ENCODE results near the gene MSH3.
"Not testable (repeated sequence)": the region's sequence is repeated elsewhere in the genome, so short reads cannot be mapped to it uniquely, and the experiment has no call there.

Gene MSH3

DNA sequence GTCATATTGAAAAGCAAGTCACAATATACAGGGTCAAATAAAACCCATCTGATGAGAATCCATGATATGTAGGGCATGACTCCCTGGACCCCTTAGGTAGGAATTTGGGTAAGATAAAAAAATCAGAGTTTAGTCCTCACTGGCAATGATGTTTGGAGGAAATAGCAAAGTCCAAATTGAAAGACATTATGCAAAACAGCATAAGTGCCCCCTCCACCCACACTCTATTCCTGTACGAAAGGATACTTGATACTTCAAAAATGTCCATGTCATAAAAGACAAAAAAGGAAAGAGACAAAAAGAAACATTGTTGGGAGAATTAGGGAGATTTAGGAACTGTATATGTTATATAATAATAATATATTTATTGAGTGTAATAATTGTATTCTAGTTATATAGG, 209.7 kb downstream of the MSH3 start:
- no peak for DNase-seq

DNA sequence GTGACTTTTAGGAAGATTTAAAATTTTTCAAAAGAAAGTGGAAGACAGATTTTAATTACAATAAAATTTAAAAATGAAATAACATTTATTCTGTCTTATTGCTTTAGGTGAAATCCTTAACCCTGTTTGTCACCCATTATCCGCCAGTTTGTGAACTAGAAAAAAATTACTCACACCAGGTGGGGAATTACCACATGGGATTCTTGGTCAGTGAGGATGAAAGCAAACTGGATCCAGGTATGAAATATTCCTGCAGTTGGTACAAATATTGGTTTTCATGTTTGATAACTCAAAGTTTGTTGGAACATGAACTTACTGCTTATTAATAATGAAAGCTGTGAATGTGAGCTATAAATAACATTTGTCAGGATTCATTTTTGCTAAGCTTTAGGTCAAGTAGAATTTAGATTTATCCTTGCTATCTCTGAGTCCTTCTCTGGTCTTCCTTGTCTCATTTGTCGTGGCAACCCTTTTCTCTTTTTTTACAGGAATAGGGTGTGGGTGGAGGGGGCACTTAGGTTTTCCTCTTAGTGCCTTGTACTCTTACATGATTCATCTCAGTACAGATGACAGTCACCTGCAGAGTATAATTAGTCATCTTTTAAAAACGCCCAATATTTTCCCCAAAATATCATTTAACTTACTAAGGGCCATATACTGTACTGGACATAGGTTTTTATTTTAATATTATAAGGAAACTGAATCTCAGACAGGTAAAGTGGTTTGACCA, 210.4 kb downstream of the MSH3 start:
- DNase-seq: no peak

DNA sequence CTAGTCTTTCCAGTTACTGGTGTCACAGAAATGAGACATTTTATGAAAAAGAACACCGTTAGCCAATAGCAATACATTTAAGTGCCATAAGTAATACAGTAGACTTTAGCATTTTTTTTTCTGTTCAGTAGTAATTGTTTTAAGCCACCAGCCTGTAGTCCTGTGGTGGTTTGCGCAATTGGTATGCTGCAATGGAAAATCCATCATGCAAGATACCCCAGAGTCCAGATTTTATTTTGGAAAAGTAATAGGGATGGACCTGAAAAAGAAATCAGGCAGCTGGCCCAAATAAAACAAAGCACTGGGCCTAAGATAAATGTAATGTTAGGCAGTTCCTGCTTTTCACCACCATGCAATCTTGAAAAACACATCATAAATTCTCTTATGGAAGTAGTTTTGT, 211.1 kb downstream of the MSH3 start:
- no peak for DNase-seq

DNA sequence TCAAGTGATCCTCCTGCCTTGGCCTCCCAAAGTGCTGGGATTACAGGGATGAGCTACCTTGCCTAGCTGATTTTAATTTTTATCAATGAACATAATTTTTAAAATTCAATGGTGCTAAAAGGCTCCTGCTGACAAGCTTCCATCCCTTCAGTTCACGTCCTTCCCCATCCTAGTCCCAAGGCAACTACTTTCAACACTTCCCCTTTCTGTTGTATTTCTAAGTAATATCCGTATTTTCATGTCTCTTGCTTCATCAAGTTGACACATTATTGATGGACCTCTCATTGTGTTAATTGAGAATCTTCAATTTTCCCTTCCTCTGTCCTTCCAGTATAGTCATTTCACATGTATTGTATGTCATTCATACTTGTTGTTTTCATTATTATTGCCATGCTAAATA, 211.9 kb downstream of the MSH3 start:
- no peak for DNase-seq

DNA sequence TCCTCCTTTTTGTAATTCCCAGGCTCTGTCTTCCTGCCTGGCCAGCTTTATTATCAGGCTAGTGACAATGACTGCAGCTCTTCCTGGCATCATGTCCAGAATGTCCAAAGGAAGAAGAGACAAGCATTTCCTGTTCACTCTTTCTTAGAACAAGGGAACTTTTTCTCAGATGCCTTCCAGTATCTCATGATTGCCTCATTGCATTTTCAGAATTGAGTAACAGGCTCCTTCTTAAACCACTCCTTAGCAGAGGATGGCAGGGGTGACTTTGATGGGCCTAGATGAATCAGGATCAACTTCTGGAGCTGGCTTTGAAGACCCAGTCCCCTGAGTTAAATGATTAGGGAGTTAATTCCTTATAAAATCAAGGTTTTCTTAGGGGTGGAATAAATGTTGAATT, 212.8 kb downstream of the MSH3 start:
- DNase-seq: no peak

DNA sequence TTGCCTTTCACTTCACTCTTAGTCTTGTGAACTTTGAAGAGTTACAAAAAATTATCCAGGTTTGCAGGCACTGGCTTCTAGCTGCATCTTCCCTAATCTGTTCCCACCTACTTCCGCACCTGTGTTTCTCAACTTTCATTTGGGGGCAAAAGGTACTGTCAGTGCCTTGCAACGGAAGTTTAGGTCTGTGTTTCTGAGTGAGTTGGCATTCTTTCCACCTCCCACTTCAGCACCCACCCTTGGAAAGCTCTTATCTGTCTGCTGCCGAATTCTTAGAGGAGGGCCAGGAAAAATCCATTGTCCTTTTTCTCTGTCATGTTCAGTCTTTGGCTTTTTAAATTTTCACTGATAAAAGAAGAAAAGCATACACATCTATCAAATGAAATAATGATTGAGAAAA, 216.0 kb downstream of the MSH3 start:
- no peak for DNase-seq

DNA sequence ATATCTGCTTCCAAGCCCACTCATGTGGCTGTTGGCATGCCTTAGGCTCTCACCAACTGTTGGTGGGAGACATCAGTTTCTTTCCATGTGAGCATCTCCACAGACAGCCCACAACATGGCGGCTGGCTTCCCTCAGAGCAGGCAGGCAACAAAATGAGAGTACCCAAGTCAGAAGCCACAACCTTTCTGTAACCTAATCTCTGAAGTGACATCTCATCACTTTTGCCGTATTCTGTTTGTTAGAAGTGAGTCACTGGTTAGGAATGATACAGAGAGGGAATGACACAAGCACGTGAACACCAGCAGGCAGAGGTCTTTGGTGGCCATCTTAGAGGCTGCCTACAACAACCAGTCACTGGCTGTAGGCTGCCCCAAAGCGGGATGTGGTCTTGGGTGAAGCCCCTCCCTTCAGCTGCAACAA, 217.1 kb downstream of the MSH3 start:
- no peak for DNase-seq

DNA sequence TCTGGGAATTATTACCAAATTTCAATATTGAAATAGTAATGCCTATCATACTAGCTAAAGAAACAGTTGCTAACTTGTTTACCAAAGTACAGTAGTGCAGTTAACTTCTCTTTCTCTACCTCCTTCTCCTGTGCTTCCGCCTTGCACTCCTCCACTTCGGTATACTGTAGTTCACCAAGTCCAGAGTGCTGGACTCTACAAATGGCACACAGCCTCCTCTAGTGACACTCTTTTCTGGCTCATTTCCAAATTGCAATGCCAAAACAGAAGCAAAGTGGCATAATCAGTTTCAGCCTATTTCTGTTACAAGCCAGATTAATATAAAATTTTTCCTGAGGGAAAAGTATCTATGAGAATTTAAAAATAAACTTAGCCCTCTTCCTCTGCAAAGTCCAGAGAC, 219.7 kb downstream of the MSH3 start:
- no peak for DNase-seq

DNA sequence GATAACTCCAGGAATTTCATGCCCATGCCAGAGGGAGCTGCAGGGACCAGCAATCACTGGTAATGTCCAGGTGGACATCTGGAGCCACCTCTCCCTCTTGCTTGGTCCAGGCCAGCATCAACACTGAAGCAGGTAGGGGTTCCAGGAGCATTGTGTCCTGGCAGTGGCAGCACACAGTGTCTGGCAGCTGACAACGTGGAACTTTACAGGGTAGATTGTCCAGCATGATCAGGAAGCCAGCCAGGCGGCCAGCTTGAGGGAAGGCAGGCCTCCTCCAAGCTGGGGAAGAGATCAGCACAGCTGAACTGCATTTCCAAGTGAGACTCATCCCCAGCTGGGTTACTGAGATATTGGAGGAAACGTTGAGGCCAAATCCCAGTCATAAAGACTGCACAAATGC, 223.1 kb downstream of the MSH3 start:
- DNase-seq: no peak

DNA sequence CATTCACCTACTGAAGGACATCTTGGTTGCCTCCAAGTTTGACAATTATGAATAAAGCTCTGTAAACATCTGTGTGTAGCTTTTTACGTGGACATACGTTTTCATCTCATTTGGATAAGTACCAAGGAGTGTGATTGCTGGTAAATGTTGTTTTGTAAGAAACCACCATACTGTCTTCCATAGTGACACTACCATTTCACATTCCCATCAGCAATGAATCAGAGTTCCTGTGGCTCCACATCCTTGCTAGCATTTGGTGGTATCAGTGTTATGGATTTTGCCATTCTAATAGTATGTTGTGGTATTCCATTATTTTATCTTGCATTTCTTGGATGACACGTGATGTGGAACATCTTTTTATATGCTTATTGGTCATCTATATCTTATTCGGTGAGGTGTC, 227.3 kb downstream of the MSH3 start:
- no peak for DNase-seq

DNA sequence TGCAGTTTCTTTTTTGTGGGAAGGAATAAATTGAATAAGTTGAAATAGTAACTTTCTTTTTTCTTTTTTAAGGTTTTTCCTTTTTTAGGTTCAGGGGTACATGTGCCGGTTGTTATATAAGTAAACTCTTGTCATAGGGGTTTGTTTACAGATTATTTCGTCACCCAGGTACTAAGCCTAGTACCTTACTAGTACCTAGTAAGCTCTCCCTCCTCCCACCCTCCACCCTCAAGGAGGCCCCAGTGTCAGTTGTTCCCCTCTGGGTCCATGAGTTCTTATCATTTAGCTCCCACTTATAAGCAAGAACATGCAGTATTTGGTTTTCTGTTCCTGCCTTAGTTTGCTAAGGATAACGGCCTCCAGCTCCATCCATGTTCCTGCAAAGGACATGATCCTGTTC, 228.9 kb downstream of the MSH3 start:
- not testable (repeated sequence) for DNase-seq

DNA sequence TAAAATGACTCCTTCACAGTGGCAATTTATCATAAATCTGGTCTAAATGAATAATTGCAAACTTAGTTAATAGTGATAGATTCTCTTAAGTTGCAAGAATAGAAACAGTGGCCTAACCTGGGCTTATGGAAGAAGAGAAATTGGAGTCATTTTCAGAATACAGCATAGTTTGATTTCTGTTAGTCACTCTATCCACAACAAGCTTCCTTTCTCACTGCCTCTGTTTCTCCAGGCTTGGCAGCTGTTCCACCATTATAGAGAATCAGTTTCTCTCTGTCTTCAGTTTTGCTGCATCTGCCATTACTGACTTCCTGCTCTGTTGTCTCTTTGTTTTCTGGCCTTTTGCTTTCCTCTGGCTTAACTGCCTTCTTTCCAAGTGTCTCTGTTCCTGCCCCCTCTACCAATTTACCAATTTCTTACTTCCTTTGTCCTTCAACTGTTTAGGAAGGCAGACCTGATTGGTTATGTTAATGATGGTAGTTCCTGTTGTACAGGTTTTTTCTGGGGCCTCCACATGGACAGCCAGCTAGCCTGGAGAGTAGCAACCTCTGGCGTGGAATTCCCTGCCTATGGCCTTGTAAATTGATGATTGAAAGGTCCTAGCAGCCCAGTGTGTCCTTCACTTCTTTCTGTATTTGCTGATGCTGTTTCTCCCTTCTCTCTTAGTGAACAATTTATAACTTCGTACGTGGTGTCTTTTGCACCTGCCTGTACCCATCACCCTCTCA, 229.8 kb downstream of the MSH3 start:
- DNase-seq: no peak

DNA sequence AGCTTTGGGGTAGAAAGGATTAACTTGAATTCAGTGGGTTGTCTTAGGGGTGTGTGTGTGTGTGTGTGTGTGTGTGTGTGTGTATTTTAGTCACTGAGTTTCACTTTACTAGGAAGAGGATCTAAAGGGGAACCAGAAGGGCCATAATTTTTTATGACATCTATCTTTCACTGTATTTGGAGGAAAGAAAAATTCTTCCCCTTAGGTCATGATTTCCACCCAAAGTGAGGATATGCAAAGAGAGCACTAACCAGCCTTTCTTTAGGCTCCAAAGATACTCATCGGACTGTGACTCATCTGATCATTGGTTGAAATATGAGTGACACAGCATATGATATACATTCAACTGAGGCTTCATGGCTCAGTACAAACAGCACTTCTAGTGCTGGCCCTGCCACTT, 230.5 kb downstream of the MSH3 start:
- no peak for DNase-seq

DNA sequence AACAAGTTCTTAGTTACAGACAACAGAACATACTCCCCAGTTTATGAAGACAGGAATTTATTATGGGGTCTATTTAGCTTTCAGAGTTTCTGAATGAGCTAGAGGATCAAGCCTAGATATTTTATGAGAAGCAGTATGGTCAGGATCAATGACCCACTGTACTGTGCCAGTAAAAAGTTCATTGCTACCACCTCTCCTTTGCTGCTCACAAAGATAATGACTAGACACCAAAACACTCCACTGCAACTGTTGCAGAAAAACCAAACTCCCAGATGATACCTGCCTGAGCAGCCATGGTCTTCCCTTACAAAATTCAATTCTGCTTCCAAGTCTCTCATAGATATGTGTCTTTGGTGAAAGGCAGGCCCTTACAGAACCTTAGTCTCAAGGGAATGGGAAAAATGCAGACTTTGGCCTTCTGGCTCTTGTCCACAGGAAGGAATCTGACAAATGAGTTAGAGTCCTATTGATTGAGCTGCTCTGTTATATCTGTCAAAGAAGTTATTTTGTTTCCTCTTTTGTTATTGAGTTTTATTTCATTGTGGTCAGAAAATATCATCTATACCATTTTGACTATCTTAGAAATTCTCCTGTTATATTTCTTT, 231.0 kb downstream of the MSH3 start:
- DNase-seq: no peak

DNA sequence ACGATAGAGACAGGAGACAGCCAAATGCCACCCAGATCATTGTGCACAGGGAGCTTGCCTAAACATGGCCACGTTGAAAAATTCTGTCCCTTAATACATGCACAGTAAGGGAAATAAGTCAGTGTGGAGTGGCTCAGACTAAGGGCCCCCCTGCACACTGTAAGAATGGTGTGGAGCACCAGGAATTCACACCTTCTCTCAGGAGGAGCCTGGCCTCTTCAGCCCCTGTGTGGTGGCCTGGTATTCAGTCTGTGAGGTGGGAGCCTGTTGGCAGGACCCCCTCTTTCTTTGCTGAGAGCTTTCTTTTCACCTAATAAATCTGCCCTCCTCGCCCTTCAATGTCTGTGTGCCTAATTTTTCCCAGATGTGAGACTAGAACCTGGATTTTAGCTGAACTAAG, 239.6 kb downstream of the MSH3 start:
- DNase-seq: no peak

DNA sequence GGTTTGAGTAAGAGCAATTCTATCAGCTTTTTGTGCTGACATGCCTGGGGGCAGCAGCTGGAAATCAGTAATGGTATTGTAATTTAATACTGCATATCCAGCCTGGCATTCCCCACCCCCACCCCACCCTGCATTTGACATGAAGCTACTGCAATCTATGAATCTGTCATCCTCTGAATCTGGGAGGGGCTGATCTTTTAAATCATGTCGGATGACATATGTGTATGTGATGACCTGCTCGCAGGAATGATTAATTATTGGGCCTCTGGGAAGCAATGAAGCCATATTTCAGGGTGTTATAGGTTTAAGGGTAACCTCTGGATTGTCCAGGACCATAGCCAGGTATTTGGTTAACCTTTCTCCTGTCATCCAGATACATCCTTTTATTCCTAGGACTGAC, 241.1 kb downstream of the MSH3 start:
- DNase-seq: no peak

DNA sequence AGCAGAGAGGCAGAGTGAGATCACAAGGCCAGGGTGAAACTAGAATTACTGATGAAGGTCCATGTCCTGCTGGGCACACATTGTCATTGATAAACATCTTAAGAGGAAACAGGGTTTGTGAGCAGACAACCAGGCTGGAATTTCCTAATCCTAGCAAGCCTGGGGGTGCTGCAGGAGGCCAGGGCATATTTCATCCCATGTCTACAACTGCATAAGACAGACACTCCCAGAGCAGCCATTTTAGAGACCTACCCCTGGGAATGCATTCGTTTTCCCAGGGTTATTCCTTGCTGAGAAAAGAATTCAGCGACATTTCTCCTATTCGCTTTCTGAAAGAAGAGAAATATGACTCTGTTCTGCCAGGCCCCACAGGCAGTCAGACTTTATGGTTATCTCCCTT, 248.2 kb downstream of the MSH3 start:
- DNase-seq: not testable (repeated sequence)

DNA sequence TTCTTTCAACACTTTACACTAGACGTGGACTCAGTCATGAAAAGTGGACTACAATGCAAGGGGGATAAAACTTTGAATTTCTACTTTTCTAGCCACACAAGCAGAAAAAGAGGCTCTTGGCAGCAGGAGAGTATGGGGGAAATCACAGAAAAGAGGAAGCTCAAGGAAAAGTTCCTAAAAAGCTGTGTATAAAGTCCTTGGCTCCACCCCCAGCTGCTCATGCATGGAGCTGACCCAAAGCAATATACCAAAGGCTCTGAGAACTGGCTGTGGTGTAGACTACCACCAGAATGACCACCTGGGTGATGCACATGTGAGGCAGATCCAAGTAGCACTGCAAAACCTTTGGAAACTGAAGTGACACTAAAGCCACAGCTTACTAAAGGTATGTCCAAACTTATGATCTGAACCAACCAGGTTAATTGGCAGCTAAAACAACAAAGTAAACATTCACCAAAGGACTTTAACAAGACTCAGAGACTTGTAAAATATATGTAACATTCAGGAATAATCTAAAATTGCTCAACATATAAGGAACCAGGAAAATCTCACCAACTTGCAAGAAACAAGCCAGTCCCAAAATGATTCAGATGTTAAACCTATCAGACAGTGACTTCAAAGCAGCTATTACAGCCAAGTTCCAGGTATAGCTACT, 250.2 kb downstream of the MSH3 start:
- no peak for DNase-seq

DNA sequence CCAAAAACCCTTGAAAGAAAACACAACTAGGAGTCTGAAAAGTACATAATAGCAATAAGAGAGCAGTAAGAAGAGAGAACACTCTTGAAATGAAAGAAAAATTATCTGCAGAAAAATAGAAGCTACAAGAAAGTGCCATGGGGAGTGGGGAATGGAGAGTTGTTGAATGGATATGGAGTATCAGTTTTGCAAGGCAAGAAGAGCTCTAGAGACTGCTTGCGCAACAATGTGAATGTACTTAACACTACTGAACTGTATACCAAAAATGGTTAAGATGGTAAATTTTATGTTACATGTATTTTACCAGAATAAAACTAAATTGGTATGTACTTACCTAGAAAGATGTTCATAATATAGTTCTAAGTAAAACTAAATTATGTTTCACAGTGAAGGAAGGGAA, 251.0 kb downstream of the MSH3 start:
- no peak for DNase-seq

DNA sequence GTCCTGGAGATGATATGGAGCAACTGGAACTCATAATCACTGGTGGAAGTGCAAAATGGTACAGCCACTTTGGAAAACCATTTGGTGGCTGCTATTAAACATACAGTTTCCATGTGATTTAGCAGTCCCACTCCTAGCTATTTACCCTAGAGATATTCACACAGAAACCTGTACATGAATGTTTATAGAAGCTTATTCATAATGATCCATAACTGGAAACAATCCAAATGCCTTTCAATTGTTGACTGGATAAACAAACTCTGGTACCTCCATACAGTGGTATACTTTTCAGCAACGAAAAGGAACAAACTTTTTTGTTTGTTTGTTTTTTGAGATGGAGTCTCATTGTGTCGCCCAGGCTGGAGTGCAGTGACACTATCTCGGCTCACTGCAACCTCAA, 258.0 kb downstream of the MSH3 start:
- DNase-seq: no peak

DNA sequence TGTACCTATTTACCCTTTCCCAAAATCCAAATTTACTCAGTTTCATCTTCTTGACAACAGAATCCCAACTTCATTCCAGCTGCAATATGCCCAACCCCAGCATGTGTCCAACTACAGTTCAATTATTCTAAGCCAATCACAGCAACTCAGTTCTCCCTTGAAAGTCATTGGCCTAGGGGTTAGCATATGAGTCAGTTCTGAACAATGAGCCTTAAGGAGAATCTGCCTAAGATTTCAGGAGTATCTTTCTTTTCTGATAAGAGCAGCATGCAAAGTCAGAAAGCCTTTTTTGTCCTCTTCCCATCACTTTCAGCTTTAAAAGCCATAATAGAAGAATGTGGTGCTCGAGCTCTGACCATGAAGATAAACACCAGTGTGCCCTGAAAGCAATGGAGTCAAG, 261.3 kb downstream of the MSH3 start:
- DNase-seq: no peak

DNA sequence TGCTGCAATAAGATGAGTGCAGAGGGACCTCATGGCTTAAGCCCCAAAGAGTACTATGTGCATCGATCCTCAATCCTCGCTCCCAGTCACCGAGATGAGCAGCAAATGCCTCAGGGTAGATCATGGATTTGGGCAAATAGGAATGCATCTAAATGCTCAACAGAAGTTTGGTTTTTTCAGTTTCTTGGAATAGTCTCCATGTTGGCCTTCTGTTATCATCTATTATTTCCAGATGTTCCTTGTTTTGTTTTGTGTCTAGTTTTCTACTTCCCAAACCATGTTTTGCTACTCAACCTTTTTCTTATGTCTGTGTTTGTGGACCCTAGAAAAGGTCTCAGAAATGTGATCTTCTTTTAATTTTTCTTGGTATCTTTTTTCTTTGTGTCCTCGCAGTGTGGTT, 262.2 kb downstream of the MSH3 start:
- no peak for DNase-seq

DNA sequence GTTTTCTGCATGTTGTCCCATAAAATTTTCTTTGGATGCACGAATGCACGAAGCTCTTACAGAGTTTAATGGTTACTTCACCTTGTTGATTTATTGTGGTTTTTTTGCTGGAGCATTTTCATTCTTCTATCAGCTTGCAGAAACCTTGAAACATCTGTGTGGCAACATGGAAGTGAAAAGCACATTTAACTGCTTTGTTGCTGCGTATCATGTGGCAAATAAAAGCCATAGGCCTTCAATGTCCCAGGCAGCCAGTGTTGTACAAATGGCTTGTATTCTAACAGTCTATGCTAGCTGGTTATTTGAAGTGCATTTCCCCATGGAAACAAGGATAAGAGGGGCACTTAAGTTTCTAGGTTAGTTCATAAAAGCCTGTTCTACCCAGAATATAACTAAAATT, 263.2 kb downstream of the MSH3 start:
- no peak for DNase-seq

DNA sequence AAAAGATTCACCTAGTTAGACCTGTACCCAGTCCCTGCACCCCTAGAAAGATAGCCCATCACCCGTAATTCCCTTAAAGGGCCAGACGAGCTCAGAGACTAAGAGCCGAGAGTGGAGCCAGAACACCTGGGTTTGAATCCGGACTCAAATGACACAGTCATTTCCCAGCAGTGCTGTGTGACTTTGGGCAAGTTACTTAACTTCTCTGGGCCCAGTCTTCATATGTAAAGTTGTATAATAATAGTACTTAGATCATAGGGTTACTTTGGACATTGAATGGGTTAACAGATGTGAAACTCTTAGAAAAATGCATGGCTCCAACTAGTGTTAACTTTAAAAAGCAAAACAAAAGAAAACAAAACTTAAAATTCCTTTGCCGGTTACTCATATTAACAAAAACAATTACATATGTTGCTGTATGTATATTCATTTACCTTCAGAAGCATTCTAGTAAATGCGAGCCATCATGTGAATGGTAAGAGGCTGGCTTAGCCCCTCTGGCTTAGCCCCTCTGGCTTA, 265.3 kb downstream of the MSH3 start:
- DNase-seq: no peak

Data from CD4-positive, alpha-beta T cell treated with Interleukin-17A for 4 hours (primary cell).